Gastroesophageal sphincter (tissue), 3 donors: Measurements from ENCODE around the gene VPS18.

Experiments
- POLR2A ChIP-seq, 2 donors: fragments of 450-650 bp; IDR thresholded peaks; one replicate each; pipeline ENCODE4 v1.6.1; 2017; ENCODE audit warnings: antibody characterized with exemption in 2 of 2, mild to moderate bottlenecking in 2 of 2, moderate library complexity in 1 of 2
- TF ChIP-seq, protein P1 (sequence below), 4 experiments: fragments of 200-600 bp in 2 of 4; fragments of 450-650 bp in 2 of 4; sonication (generic) in 1 of 4; IDR thresholded peaks; one replicate each; pipeline ENCODE4 v1.5.1; 2017 to 2019; ENCODE audit warnings: antibody characterized with exemption in 4 of 4, mild to moderate bottlenecking in 2 of 4, moderate library complexity in 2 of 4

DNA sequence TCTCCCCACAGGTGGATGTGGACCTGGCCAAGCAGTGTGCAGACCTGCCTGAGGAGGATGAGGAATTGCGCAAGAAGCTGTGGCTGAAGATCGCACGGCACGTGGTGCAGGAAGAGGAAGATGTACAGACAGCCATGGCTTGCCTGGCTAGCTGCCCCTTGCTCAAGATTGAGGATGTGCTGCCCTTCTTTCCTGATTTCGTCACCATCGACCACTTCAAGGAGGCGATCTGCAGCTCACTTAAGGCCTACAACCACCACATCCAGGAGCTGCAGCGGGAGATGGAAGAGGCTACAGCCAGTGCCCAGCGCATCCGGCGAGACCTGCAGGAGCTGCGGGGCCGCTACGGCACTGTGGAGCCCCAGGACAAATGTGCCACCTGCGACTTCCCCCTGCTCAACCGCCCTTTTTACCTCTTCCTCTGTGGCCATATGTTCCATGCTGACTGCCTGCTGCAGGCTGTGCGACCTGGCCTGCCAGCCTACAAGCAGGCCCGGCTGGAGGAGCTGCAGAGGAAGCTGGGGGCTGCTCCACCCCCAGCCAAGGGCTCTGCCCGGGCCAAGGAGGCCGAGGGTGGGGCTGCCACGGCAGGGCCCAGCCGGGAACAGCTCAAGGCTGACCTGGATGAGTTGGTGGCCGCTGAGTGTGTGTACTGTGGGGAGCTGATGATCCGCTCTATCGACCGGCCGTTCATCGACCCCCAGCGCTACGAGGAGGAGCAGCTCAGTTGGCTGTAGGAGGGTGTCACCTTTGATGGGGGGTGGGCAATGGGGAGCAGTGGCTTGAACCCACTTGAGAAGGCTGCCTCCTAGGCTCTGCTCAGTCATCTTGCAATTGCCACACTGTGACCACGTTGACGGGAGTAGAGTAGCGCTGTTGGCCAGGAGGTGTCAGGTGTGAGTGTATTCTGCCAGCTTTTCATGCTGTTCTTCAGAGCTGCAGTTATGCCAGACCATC, 8.6 kb downstream of the VPS18 start:
- TF ChIP-seq, protein P1, sequence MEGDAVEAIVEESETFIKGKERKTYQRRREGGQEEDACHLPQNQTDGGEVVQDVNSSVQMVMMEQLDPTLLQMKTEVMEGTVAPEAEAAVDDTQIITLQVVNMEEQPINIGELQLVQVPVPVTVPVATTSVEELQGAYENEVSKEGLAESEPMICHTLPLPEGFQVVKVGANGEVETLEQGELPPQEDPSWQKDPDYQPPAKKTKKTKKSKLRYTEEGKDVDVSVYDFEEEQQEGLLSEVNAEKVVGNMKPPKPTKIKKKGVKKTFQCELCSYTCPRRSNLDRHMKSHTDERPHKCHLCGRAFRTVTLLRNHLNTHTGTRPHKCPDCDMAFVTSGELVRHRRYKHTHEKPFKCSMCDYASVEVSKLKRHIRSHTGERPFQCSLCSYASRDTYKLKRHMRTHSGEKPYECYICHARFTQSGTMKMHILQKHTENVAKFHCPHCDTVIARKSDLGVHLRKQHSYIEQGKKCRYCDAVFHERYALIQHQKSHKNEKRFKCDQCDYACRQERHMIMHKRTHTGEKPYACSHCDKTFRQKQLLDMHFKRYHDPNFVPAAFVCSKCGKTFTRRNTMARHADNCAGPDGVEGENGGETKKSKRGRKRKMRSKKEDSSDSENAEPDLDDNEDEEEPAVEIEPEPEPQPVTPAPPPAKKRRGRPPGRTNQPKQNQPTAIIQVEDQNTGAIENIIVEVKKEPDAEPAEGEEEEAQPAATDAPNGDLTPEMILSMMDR (IDR thresholded peaks at IDR 0.05), result no peak
- no peak for TF ChIP-seq POLR2A (IDR thresholded peaks at IDR 0.05)
